Astrocyte (in vitro differentiated cells and primary cell): ENCODE data around the gene DISC1. TPM values are rescaled to one million over a fixed set of nuclear protein-coding genes. Genes with fewer than 3 reads are reported as not detected.

Source experiments
- DNase-seq: peaks from one replicate; pipeline ENCODE4 v3.0.0-alpha.2; 2010; ENCODE audit warnings: low read depth
- FAIRE-seq: peaks from 2 replicates; lab custom pipeline; 2011; peaks lifted over from hg19 to GRCh38; lab: Jason Lieb, UNC
- H2AFZ ChIP-seq: 2 replicates; pipeline ENCODE4 v1.6.0; 2012; ENCODE audit warnings: low read depth, low read length, inconsistent platforms
- H3K27ac ChIP-seq: 2 replicates; pipeline ENCODE4 v1.5.1; 2011; ENCODE audit warnings: low read depth, low read length, inconsistent platforms
- H3K27me3 ChIP-seq: 2 replicates; pipeline ENCODE4 v1.6.0; 2011; ENCODE audit warnings: low read length, inconsistent platforms; ENCODE audit not compliant: insufficient read depth
- H3K36me3 ChIP-seq: 2 replicates; pipeline ENCODE4 v1.5.1; 2011; ENCODE audit warnings: low read length, inconsistent platforms; ENCODE audit not compliant: insufficient read depth
- H3K4me1 ChIP-seq: 2 replicates; pipeline ENCODE4 v1.5.1; 2011; ENCODE audit warnings: low read length, inconsistent platforms; ENCODE audit not compliant: insufficient read depth
- H3K4me2 ChIP-seq: 2 replicates; pipeline ENCODE4 v1.6.0; 2012; ENCODE audit warnings: low read length, inconsistent platforms
- H3K4me3 ChIP-seq: 2 replicates; pipeline ENCODE4 v1.5.1; 2011; ENCODE audit warnings: low read depth, mild to moderate bottlenecking, low read length, inconsistent platforms; ENCODE audit not compliant: insufficient read depth
- H3K79me2 ChIP-seq: 2 replicates; pipeline ENCODE4 v1.6.0; 2012; ENCODE audit warnings: mild to moderate bottlenecking, low read length, inconsistent platforms; ENCODE audit not compliant: insufficient read depth
- H3K9ac ChIP-seq: 2 replicates; pipeline ENCODE4 v1.6.0; 2012; ENCODE audit warnings: mild to moderate bottlenecking, low read length, inconsistent platforms
- H3K9me3 ChIP-seq: 2 replicates; pipeline ENCODE4 v1.5.1; 2012; ENCODE audit warnings: low read depth, mild to moderate bottlenecking, low read length, inconsistent platforms; ENCODE audit not compliant: insufficient read depth
- H4K20me1 ChIP-seq: 2 replicates; pipeline ENCODE4 v1.6.0; 2012; ENCODE audit warnings: low read length, inconsistent platforms; ENCODE audit not compliant: insufficient read depth
- H3K27ac Mint-ChIP-seq: one replicate; pipeline ENCODE4 v1.8.0; 2021; ENCODE audit warnings: mild to moderate bottlenecking, mixed read lengths; ENCODE audit not compliant: unreplicated experiment
- H3K27me3 Mint-ChIP-seq: one replicate; pipeline ENCODE4 v1.8.0; 2021; ENCODE audit warnings: low read depth, mixed read lengths; ENCODE audit not compliant: unreplicated experiment
- H3K36me3 Mint-ChIP-seq: one replicate; pipeline ENCODE4 v1.8.0; 2021; ENCODE audit warnings: low read depth, mixed read lengths; ENCODE audit not compliant: unreplicated experiment
- H3K4me1 Mint-ChIP-seq: one replicate; pipeline ENCODE4 v1.8.0; 2021; ENCODE audit warnings: low read depth, mixed read lengths; ENCODE audit not compliant: unreplicated experiment
- H3K4me3 Mint-ChIP-seq: one replicate; pipeline ENCODE4 v1.8.0; 2021; ENCODE audit warnings: mild to moderate bottlenecking, moderate library complexity, mixed read lengths; ENCODE audit not compliant: unreplicated experiment
- H3K9me3 Mint-ChIP-seq: one replicate; pipeline ENCODE4 v1.8.0; 2021; ENCODE audit warnings: mild to moderate bottlenecking, mixed read lengths; ENCODE audit not compliant: unreplicated experiment
- EZH2 ChIP-seq: IDR thresholded peaks from 2 replicates; pipeline ENCODE4 v1.6.1; 2012; ENCODE audit warnings: mild to moderate bottlenecking, low read length, inconsistent platforms; ENCODE audit not compliant: insufficient read depth
- total RNA-seq: library from RNA; stranded (reverse); gene quantifications from 2 replicates; pipeline ENCODE4 v1.2.1, GENCODE V29; 2021
- TF ChIP-seq, protein P1 (sequence below): IDR thresholded peaks from 2 replicates; pipeline ENCODE4 v1.5.1; 2011; ENCODE audit warnings: low read depth, mild to moderate bottlenecking, inconsistent platforms, low read length, moderate library complexity; ENCODE audit not compliant: insufficient read depth

DISC1 gene
- total RNA-seq, 1 donor from 2014 or later: 9.1 TPM

DNA sequence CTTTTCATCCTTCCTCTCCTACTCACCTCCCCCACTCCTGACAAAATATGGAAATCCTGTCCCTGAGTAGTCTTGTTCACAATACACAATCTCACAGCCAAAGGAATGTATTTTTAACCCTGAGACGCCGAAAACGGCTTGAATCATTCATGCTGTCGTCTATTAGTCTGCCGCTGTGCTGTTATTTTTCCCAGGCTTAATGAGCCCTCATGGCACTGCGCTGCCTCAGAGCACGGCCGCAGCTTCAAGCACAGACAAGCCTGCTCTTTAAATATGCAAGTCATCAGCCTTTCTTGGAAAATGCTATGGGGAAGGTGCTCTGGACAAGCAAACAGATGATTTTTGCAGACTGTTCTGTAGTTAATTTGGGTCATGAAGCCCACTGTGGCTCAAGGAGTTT is 302.7 kb downstream of the DISC1 start:
- FAIRE-seq: no peak

DNA sequence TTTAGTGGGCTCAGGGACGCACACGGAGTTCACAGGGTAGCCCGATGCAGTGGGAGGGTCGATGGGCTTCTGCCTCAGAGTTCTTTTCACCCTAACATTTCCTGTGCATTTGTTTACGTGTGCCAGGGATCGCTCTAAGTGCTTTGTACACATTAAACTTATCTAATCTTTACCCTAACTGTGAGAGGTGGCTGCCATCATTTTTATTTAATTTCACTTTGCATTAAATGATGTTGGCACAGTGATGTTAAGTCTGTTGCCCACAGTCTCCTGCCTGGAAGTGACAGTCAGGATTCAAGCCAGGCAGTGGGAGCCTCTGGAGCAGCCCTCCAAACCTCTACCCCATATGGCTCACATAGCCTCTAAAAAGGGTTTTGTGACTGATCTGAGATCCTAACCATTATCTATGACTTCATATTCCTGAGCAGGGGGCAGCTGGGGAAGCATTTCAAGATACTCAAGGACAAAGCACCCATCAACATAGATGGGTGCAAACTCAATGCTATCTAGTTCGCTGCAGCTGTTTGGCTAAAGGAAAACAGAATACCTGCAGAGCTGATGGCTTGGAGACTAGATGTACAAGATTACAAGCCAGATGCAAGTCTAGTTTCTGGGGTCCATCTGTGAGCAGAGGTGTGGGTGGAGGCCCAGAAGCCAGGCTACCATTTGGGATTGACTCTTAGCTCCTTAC is 303.8 kb downstream of the DISC1 start:
- no peak overlapping the region for H3K27ac Mint-ChIP-seq
- no peak overlapping the region for H3K4me3 Mint-ChIP-seq
- H3K4me2 ChIP-seq: no peak overlapping the region

More for the DNA sequence above, 302.7 kb downstream of the DISC1 start:
- no peak overlapping the region for H3K4me3 ChIP-seq
- no peaks in the 10 kb centered on the region for H3K36me3 Mint-ChIP-seq
- H3K4me1 ChIP-seq: peaks cover 10% of the 10 kb centered on the region
- H3K9me3 Mint-ChIP-seq: peaks cover 2% of the 10 kb centered on the region
- H2AFZ ChIP-seq: peak overlapping the region; percentile 57
- H3K36me3 ChIP-seq: no peaks in the 10 kb centered on the region
- TF ChIP-seq, protein P1, sequence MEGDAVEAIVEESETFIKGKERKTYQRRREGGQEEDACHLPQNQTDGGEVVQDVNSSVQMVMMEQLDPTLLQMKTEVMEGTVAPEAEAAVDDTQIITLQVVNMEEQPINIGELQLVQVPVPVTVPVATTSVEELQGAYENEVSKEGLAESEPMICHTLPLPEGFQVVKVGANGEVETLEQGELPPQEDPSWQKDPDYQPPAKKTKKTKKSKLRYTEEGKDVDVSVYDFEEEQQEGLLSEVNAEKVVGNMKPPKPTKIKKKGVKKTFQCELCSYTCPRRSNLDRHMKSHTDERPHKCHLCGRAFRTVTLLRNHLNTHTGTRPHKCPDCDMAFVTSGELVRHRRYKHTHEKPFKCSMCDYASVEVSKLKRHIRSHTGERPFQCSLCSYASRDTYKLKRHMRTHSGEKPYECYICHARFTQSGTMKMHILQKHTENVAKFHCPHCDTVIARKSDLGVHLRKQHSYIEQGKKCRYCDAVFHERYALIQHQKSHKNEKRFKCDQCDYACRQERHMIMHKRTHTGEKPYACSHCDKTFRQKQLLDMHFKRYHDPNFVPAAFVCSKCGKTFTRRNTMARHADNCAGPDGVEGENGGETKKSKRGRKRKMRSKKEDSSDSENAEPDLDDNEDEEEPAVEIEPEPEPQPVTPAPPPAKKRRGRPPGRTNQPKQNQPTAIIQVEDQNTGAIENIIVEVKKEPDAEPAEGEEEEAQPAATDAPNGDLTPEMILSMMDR: no peak
- TF ChIP-seq EZH2: no peak
- H3K27ac ChIP-seq: peak overlapping the region; percentile 73
- peaks cover 13% of the 10 kb centered on the region for H3K4me1 Mint-ChIP-seq
- DNase-seq: peak; percentile 88
- H4K20me1 ChIP-seq: no peaks in the 10 kb centered on the region
- no peaks in the 10 kb centered on the region for H3K27me3 ChIP-seq
- peak overlapping the region; percentile 67 for H3K9ac ChIP-seq
- H3K27me3 Mint-ChIP-seq: no peaks in the 10 kb centered on the region
- no peaks in the 10 kb centered on the region for H3K79me2 ChIP-seq
- peak overlapping the region; percentile 76 for H3K4me2 ChIP-seq
- H3K27ac Mint-ChIP-seq: peak overlapping the region; percentile 29
- H3K4me3 Mint-ChIP-seq: no peak overlapping the region
- peaks cover 4% of the 10 kb centered on the region for H3K9me3 ChIP-seq

More for the DNA sequence above, 303.8 kb downstream of the DISC1 start:
- peaks cover 9% of the 10 kb centered on the region for H3K4me1 ChIP-seq
- no peak overlapping the region for H3K27ac ChIP-seq
- no peak overlapping the region for H3K9ac ChIP-seq
- Mint-ChIP-seq H3K9me3 (peaks cover 2% of the 10 kb centered on the region), H3K27me3 (no peaks in the 10 kb centered on the region), H3K4me1 (peaks cover 16% of the 10 kb centered on the region), H3K36me3 (no peaks in the 10 kb centered on the region)
- H3K36me3 ChIP-seq: no peaks in the 10 kb centered on the region
- H3K27me3 ChIP-seq: no peaks in the 10 kb centered on the region
- FAIRE-seq (no peak), DNase-seq (no peak)
- TF ChIP-seq, protein P1: no peak
- no peak for TF ChIP-seq EZH2
- no peaks in the 10 kb centered on the region for H3K79me2 ChIP-seq
- H2AFZ ChIP-seq: no peak overlapping the region
- H3K9me3 ChIP-seq: peaks cover 4% of the 10 kb centered on the region
- no peaks in the 10 kb centered on the region for H4K20me1 ChIP-seq
- H3K4me3 ChIP-seq: no peak overlapping the region
